GM10847 (cell line): Measurements from ENCODE around the gene PIM3.

Source experiments
- POLR2A ChIP-seq: IDR thresholded peaks from 2 replicates; pipeline ENCODE4 v1.6.1; 2011; ENCODE audit not compliant: insufficient read length; ENCODE audit errors: extremely low read depth

Gene PIM3

GRCh38 chr22:49924113-49924833 is 36.3 kb upstream of the PIM3 start:
- TF ChIP-seq POLR2A = no peak

DNA sequence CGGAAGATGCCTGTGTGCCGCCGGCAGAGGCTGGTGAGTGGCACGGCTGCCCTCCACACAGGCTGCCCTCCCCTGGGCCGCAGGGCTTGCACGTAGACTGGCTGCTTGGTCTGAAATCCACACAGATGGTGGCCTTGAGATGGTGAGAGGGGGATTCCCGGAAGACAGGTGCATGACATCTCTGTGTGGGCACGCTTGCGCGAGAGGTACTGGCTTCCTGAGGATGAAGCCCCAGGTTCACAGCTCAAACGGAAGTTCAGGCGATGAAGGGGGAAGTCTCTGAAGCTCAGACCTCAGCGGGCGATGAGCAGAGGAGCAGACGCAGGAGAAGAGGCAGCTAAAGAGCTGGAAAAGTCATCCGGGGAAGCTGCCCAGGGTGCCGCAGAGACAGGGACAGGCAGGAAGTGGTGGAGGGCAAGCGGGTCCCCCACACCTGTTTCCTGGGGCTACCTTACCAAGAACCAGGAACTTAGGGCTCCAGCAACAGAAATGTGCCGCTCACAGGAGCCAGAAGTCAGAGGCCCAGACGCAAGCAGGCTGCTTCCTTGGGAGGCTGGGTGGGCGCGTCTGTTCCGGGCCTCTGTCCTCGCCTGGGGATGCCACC is 34.9 kb upstream of the PIM3 start:
- TF ChIP-seq POLR2A = peak; percentile 45

GRCh38 chr22:49926916-49927315 is 33.7 kb upstream of the PIM3 start:
- no peak for TF ChIP-seq POLR2A

DNA sequence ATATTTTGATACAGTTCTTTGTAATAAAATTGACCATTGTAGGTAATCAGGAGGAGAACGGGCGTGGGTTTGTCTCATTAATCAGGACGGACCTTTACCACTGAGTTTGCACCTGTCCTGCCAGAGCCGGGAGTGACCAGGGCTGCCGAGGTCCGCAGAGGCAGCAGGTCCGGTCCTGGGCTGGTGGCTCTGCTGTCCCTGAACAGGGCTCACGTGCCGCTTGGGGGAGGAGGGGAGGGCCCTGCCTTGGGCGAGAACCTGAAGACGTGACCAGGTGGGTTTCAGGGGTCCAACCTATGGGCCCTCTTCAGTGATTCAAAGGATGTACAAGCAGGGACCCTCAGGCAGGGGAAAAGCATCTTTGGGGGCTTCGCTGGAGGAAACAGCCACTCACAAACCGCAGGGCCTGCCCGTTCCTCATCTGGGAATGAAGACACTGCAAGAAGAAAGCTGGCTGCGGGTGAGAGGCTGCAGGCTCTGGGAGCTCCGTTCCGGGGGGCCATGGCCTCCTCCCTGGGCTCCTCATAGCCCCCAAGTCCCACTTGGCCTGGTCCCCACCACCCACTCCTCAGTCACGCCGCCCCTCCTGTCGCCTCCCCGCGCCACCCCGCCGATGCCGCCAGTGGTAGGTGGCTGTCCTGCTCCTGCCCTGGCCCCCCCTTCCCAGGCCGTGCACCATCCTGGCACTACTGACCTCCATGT is 32.9 kb upstream of the PIM3 start:
- TF ChIP-seq POLR2A = no peak

DNA sequence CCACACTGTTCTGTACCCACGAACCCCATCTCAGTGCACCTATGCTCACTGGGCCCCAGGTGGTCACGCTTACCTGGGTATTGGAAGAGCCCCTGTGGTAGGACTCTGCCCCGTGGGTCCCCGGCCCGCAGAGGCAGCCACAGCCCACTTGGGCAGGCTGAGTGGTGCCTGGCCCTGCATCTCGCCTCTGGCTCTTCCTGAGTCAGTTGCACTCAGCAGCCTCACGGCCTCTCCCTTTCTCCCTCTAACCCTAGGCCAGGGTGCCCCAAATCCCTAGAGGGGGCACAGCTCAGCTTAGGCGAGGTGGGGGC is 32.4 kb upstream of the PIM3 start:
- no peak for TF ChIP-seq POLR2A

- TF ChIP-seq POLR2A = no peak
Measured at GRCh38 chr22:49928555-49929210, 31.9 kb upstream of the PIM3 start.

DNA sequence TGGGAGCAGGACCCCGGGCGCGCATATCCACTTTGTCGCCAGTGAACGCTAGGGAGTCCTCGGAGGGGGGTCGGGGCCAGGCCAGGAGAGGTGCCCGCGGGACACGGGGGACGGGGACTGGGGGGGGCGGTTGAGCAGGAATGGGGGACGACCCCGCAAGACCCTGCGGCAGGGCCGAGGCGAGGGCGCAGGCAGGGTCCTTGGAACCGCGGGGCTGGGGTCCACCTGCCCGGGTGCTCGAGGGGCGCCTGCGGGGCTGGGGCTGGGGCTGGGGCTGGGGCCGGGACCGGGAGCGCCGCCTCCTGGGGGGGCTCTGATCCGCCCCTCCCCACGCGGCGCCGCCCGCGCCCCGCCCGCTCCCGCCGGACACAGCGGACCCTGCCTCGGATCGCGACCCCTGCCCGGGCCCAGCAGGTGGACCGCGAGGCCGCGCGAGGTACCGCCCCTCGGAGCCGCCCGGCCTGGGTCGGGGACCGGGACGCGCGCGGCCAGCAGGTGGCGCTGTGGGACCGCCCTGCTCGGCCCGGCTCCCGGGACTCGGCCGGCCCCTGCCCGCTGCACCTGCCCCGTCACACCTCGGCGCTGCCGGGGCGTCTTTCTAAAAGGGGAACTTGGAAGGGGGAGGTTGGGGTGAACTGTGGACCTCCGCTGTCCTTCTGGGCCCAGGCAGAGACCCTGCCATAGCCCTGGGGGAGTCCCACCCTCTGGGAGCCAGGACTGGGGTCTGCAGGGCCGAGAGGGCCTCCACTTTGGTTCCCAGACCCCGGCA is 31.2 kb upstream of the PIM3 start:
- TF ChIP-seq POLR2A = no peak

- no peak for TF ChIP-seq POLR2A
Measured at GRCh38 chr22:49929994-49930575, 30.5 kb upstream of the PIM3 start.

GRCh38 chr22:49930596-49931412 is 29.8 kb upstream of the PIM3 start:
- TF ChIP-seq POLR2A = no peak

- TF ChIP-seq POLR2A = peak; percentile 3
Measured at GRCh38 chr22:49933236-49934159, 27.1 kb upstream of the PIM3 start.

DNA sequence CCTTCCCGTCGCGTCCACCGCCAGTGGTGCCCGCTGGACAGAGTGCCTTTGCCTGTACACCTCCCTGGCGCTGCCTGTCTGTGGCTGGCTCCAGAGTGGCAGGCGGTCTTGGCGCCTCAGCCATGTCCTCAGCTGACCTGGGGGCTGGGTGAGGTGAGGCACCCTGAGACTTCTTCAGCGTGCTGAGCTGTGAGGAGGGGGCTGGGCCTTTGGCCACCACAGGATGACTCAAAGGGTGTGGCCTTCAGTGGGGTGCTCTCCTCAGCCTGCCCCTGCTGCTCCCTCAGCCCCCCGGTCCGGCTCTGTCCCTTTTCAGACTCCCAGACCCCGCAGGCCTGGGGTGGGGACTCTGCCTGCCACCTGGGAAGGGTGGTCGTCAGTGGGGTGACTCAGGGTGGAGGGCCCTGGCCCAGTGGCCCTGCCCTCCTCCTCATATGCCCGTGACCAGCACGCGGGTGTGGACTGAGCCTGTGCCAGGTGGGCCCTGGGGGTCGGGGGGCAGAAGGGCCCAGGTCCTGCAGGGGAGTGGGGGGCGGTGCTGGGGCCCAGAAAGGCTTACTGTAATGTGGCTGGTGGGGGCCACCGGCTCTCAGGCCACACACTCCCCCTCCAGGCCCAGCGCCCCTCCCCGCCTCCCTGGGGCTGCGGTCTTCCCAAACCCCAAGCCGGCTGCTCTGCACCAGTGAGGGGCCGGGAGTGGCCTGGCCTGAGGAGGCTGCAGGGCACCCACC is 26.2 kb upstream of the PIM3 start:
- TF ChIP-seq POLR2A = no peak

- TF ChIP-seq POLR2A = no peak
Measured at GRCh38 chr22:49934891-49935557, 25.5 kb upstream of the PIM3 start.
